ENCODE data around the gene LYRM9. TPM values are rescaled to one million over a fixed set of nuclear protein-coding genes. Genes with fewer than 3 reads are reported as not detected.
"Not testable (repeated sequence)": the region's sequence is repeated elsewhere in the genome, so short reads cannot be mapped to it uniquely, and the experiment has no call there.

Gene LYRM9
- total RNA-seq, 1 experiment from 2014 or later = 2.0 TPM

- DNase-seq (ENCODE audit: low read depth) = no peak
These were observed 13.0 kb upstream of the LYRM9 start for GRCh38 chr17:27906226-27906580.

- no peak for DNase-seq (ENCODE audit: low read depth)
These were observed 12.5 kb upstream of the LYRM9 start for GRCh38 chr17:27905447-27906225.

- no peak for DNase-seq (ENCODE audit: low read depth)
These were observed 11.6 kb upstream of the LYRM9 start for GRCh38 chr17:27904534-27905446.

- no peak for DNase-seq (ENCODE audit: low read depth)
These were observed 10.9 kb upstream of the LYRM9 start for GRCh38 chr17:27904114-27904513.

- no peak for DNase-seq (ENCODE audit: low read depth)
These were observed 6.4 kb upstream of the LYRM9 start for GRCh38 chr17:27899525-27899924.

- no peak for DNase-seq (ENCODE audit: low read depth)
These were observed 4.9 kb upstream of the LYRM9 start for GRCh38 chr17:27898096-27898495.

GRCh38 chr17:27896701-27897100 lies 3.5 kb upstream of the LYRM9 start:
- DNase-seq (ENCODE audit: low read depth) = no peak

- DNase-seq (ENCODE audit: low read depth) = no peak
These were observed 2.9 kb upstream of the LYRM9 start for GRCh38 chr17:27895940-27896535.

GRCh38 chr17:27895123-27895895 lies 2.1 kb upstream of the LYRM9 start:
- no peak for DNase-seq (ENCODE audit: low read depth)

- DNase-seq (ENCODE audit: low read depth) = no peak
These were observed 807 bp upstream of the LYRM9 start for GRCh38 chr17:27893841-27894503.

- DNase-seq (ENCODE audit: low read depth) = no peak
These were observed 661 bp downstream of the LYRM9 start for GRCh38 chr17:27892542-27892865.

- no peak for DNase-seq (ENCODE audit: low read depth)
These were observed 1.3 kb downstream of the LYRM9 start for GRCh38 chr17:27891841-27892240.

GRCh38 chr17:27889711-27890251 lies 3.4 kb downstream of the LYRM9 start:
- no peak for DNase-seq (ENCODE audit: low read depth)

GRCh38 chr17:27888945-27889344 lies 4.2 kb downstream of the LYRM9 start:
- peak; percentile 69 for DNase-seq (ENCODE audit: low read depth)

GRCh38 chr17:27888067-27888466 lies 5.1 kb downstream of the LYRM9 start:
- peak; percentile 67 for DNase-seq (ENCODE audit: low read depth)

- not testable (repeated sequence) for DNase-seq (ENCODE audit: low read depth)
These were observed 6.7 kb downstream of the LYRM9 start for GRCh38 chr17:27886348-27886906.

GRCh38 chr17:27882162-27882840 lies 10.9 kb downstream of the LYRM9 start:
- DNase-seq (ENCODE audit: low read depth) = no peak

- DNase-seq (ENCODE audit: low read depth) = peak; percentile 59
These were observed 13.1 kb downstream of the LYRM9 start for GRCh38 chr17:27879987-27880608.

- DNase-seq (ENCODE audit: low read depth) = no peak
These were observed 14.2 kb downstream of the LYRM9 start for GRCh38 chr17:27878776-27879562.
